HepG2 (cell line): Measurements from ENCODE around the gene PYGL. TPM values are rescaled to one million over a fixed set of nuclear protein-coding genes. Genes with fewer than 3 reads are reported as not detected.

Experiments used
- ATAC-seq: fragments of 200-7000 bp; cut with Tn5 transposase; 3 replicates; pipeline ENCODE4 v1.9.1; 2020; ENCODE audit warnings: mild to moderate bottlenecking, moderate library complexity
- BruUV-seq: library from RNA; stranded (reverse); fragments of 400-500 nt; replicated peaks from 2 replicates; lab custom pipeline; 2021; lab: Mats Ljungman, UMichigan
- CTCF ChIA-PET: fragments of 300-600 bp; formaldehyde crosslinking; extraction: SDS; loops from one replicate; lab custom pipeline; 2021; ENCODE audit warnings: low total read pairs, inconsistent platforms, low intra/inter-chr PET ratio; lab: Yijun Ruan, JAX
- POLR2A ChIA-PET: fragments of 350-600 bp; sonication (Branson Sonifier 250); formaldehyde crosslinking; loops from one replicate; lab custom pipeline; 2020; ENCODE audit warnings: antibody characterized with exemption, inconsistent platforms; lab: Yijun Ruan, JAX
- DNase-seq: peaks from one replicate; pipeline ENCODE4 v3.0.0-alpha.2; 2015; ENCODE audit warnings: low spot score
- FAIRE-seq: peaks from 3 replicates; lab custom pipeline; 2011; peaks lifted over from hg19 to GRCh38; lab: Jason Lieb, UNC
- H2AFZ ChIP-seq: one replicate; pipeline ENCODE4 v1.6.1; 2011; ENCODE audit warnings: low read length, inconsistent platforms
- H3K27ac ChIP-seq: fragments of 300-600 bp; 3 replicates; pipeline ENCODE4 v1.8.0; 2011; ENCODE audit warnings: mixed run types, mild to moderate bottlenecking, mixed read lengths, low read length, inconsistent platforms; ENCODE audit not compliant: insufficient read depth; ENCODE audit errors: extremely low read length
- H3K27me3 ChIP-seq, 2 experiments: fragments of 200-600 bp in 1 of 2; 2 replicates in 1 of 2; 3 replicates in 1 of 2; pipeline versions ENCODE4 v1.6.0 to v1.8.0; 2011; ENCODE audit warnings: low read length in 2 of 2, mild to moderate bottlenecking in 2 of 2, moderate library complexity in 2 of 2, inconsistent platforms in 1 of 2; ENCODE audit not compliant: insufficient read depth in 2 of 2, control insufficient read depth in 1 of 2
- H3K36me3 ChIP-seq, 2 experiments: fragments of 200-600 bp in 1 of 2; replicated peaks in 1 of 2; 2 replicates in 1 of 2; 3 replicates in 1 of 2; pipeline versions ENCODE4 v1.5.1 to v1.8.0; 2011; ENCODE audit warnings: low read length in 2 of 2, inconsistent platforms in 1 of 2; ENCODE audit not compliant: insufficient read depth in 2 of 2, control insufficient read depth in 1 of 2
- H3K4me1 ChIP-seq: 2 replicates; pipeline ENCODE4 v1.5.1; 2012; ENCODE audit warnings: low read length, inconsistent platforms; ENCODE audit not compliant: insufficient read depth
- H3K4me2 ChIP-seq: 2 replicates; pipeline ENCODE4 v1.6.0; 2011; ENCODE audit warnings: low read depth, low read length, inconsistent platforms
- H3K4me3 ChIP-seq, 3 experiments: fragments of 200-600 bp in 1 of 3; sonication (generic), shearing (Covaris generic) in 1 of 3; replicated peaks in 1 of 3; 2 replicates each; pipeline ENCODE4 v1.5.1; 2011 to 2016; ENCODE audit warnings: low read length in 3 of 3, inconsistent platforms in 2 of 3, low read depth in 2 of 3, mild to moderate bottlenecking in 2 of 3, control low read depth in 1 of 3, mixed read lengths in 1 of 3; ENCODE audit not compliant: insufficient read depth in 1 of 3
- H3K79me2 ChIP-seq: one replicate; pipeline ENCODE4 v1.6.1; 2011; ENCODE audit warnings: low read length, inconsistent platforms; ENCODE audit not compliant: insufficient read depth
- H3K9ac ChIP-seq: 2 replicates; pipeline ENCODE4 v1.6.0; 2011; ENCODE audit warnings: mild to moderate bottlenecking, low read depth, low read length, inconsistent platforms; ENCODE audit not compliant: insufficient read depth
- H3K9me3 ChIP-seq: 2 replicates; pipeline ENCODE4 v1.5.1; 2012; ENCODE audit warnings: mild to moderate bottlenecking, low read length
- H4K20me1 ChIP-seq: 2 replicates; pipeline ENCODE4 v1.6.0; 2011; ENCODE audit warnings: inconsistent platforms, mild to moderate bottlenecking, low read length, moderate library complexity; ENCODE audit not compliant: insufficient read depth
- ARID5B ChIP-seq: IDR thresholded peaks from 2 replicates; pipeline ENCODE4 v1.4.0; 2020; ENCODE audit warnings: mild to moderate bottlenecking, missing genetic modification reagents
- FOSL2 ChIP-seq: sonication (generic); formaldehyde crosslinking; IDR thresholded peaks from 2 replicates; pipeline ENCODE4 v1.4.0; 2020; ENCODE audit warnings: missing genetic modification reagents
- MTF2 ChIP-seq: sonication (generic); formaldehyde crosslinking; IDR thresholded peaks from 2 replicates; pipeline ENCODE4 v1.5.0; 2020; ENCODE audit warnings: missing genetic modification reagents, borderline replicate concordance
- NR2F1 ChIP-seq, 2 experiments: fragments of 450-650 bp in 1 of 2; formaldehyde crosslinking in 1 of 2; IDR thresholded peaks; 2 replicates each; pipeline versions ENCODE4 v1.5.0 to v1.6.1; 2016 to 2020; ENCODE audit warnings: mild to moderate bottlenecking in 1 of 2, missing compliant biosample characterization in 1 of 2, missing genetic modification reagents in 1 of 2, moderate library complexity in 1 of 2
- NR2F6 ChIP-seq, 2 experiments: IDR thresholded peaks; 2 replicates each; pipeline ENCODE4 v1.6.1; 2016; ENCODE audit warnings: antibody characterized with exemption in 1 of 2, mild to moderate bottlenecking in 1 of 2
- RAD21 ChIP-seq: fragments of 450-650 bp; formaldehyde crosslinking; IDR thresholded peaks from 2 replicates; pipeline ENCODE4 v1.5.0; 2020; ENCODE audit warnings: mild to moderate bottlenecking
- ZBTB26 ChIP-seq: IDR thresholded peaks from 2 replicates; pipeline ENCODE4 v1.6.1; 2016; ENCODE audit warnings: missing compliant biosample characterization, missing genetic modification reagents, borderline replicate concordance
- ZC3H4 ChIP-seq: sonication (generic); formaldehyde crosslinking; IDR thresholded peaks from 2 replicates; pipeline ENCODE4 v1.4.0; 2020; ENCODE audit warnings: missing genetic modification reagents, borderline replicate concordance
- WGBS: methylation state at CpG from one replicate; pipeline ENCODE4 v1.1.6; 2017; ENCODE audit warnings: low lambda C conversion rate; 5-methylcytosine and 5-hydroxymethylcytosine counted together
- in situ Hi-C: cut with HindIII; loops from 2 replicates; pipeline ENCODE4 v1.10.0; 2017; ENCODE audit warnings: low pct_unique_long_range_greater_than_20kb; ENCODE audit not compliant: extremely low pct_ligation_motif_present
- intact Hi-C: fragments of 100-400 bp; cut with micrococcal nuclease; formaldehyde crosslinking; loops from one replicate; pipeline ENCODE4 v1.10.0; 2022; ENCODE audit not compliant: unreplicated experiment
- polyA plus RNA-seq, 8 experiments: library from polyadenylated mRNA; depleted of rRNA in 3 of 8; stranded (reverse) in 7 of 8; unstranded in 1 of 8; fragments of >200 nt; fragmentation: Illumina TruSeq in 4 of 8; extraction: Trizol in 4 of 8; gene quantifications; 2 replicates each; pipeline versions ENCODE4 v1.2.1 to v1.2.3, GENCODE V29; 2011 to 2016; ENCODE audit warnings: low read depth in 4 of 8, missing spikeins in 1 of 8, mixed read lengths in 1 of 8; ENCODE audit not compliant: insufficient read depth in 1 of 8
- total RNA-seq, 5 experiments: library from RNA; depleted of rRNA; stranded (reverse); fragments of >200 nt; fragmentation: Illumina TruSeq; extraction: Trizol; gene quantifications; 2 replicates each; pipeline ENCODE4 v1.2.3, GENCODE V29; 2016; ENCODE audit warnings: low read depth in 1 of 5

Gene PYGL
- total and polyA plus RNA-seq, 2 of the 13 experiments (the other 11 are each of a cell fraction or from before 2014, with no cell fraction given), result 98.4 to 110 TPM

- intact Hi-C loops (no loop called here), in situ Hi-C loops (no loop called here)
- Histone ChIP-seq H2AFZ (no peak overlapping the region), H3K4me2 (no peak overlapping the region), H3K9me3 (no peaks in the 10 kb centered on the region), H3K4me1 (peaks cover 49% of the 10 kb centered on the region), H3K9ac (no peak overlapping the region), H3K4me3 (no peak overlapping the region), H3K27ac (no peak overlapping the region), H4K20me1 (no peaks in the 10 kb centered on the region), H3K79me2 (no peaks in the 10 kb centered on the region), H3K36me3 (peaks cover 17 to 36% of the 10 kb centered on the region in 2 experiments), H3K27me3 (no peaks in the 10 kb centered on the region)
- no peak for TF ChIP-seq RAD21 (CRISPR knock-in tag)
- no peak for TF ChIP-seq NR2F1 (CRISPR knock-in tag; IDR thresholded peaks at IDR 0.05)
- no peak for TF ChIP-seq NR2F6 (IDR thresholded peaks at IDR 0.05)
- no peak for TF ChIP-seq NR2F6 (CRISPR knock-in tag; IDR thresholded peaks at IDR 0.05)
- no peak for TF ChIP-seq ZBTB26
- DNase-seq, result no peak
- BruUV-seq, result no TSS peak
- 97% methylated on average over 2 of the region's 2 CpGs for WGBS
- POLR2A ChIA-PET, result no interaction called here
- ATAC-seq, result no peak
- FAIRE-seq, result no peak
- CTCF ChIA-PET, result no interaction called here
These were observed 21.5 kb downstream of the PYGL start for GRCh38 chr14:50922803-50923202.

- in situ Hi-C loops (no loop called here), intact Hi-C loops (loop anchor here (1.0 to 2.0 kb wide), 2 partner anchors 14 to 45 kb away; no protein-coding TSS in a partner anchor)
- H3K9me3 ChIP-seq, result no peaks in the 10 kb centered on the region
- ATAC-seq (peak; percentile 89), FAIRE-seq (peak; percentile 91), DNase-seq (peak; percentile 90)
- ChIA-PET POLR2A (interaction anchor here (1.5 kb wide), 1 partner anchor 23 kb away, joined by 12 read pairs; the partner anchor contains the start of gene PYGL), CTCF (no interaction called here)
- H3K4me2 ChIP-seq, result peak overlapping the region; percentile 32
- no peaks in the 10 kb centered on the region for H3K79me2 ChIP-seq
- peaks cover 46% of the 10 kb centered on the region for H3K4me1 ChIP-seq
- H4K20me1 ChIP-seq, result no peaks in the 10 kb centered on the region
- WGBS, result 42% methylated on average over 9 of the region's 9 CpGs
- H3K4me3 ChIP-seq, result peak overlapping the region in 1 of 3 experiments; percentile 6; a peak in 1 of 6 replicates
- H3K36me3 ChIP-seq, result peaks cover 28 to 53% of the 10 kb centered on the region in 2 experiments
- no peaks in the 10 kb centered on the region for H3K27me3 ChIP-seq
- peak overlapping the region; percentile 66 for H3K27ac ChIP-seq
- no peak overlapping the region for H2AFZ ChIP-seq
- peak overlapping the region; percentile 35 for H3K9ac ChIP-seq
- no TSS peak for BruUV-seq
- TF ChIP-seq FOSL2 (CRISPR knock-in tag) (0 out of 2 replicates have a peak, but pooled peaks have one; percentile 39), ZC3H4 (CRISPR knock-in tag) (no peak), ARID5B (CRISPR knock-in tag) (peak; percentile 71), MTF2 (CRISPR knock-in tag) (no peak)
These were observed 23.6 kb downstream of the PYGL start for GRCh38 chr14:50920482-50921230.
